ENCODE measurements around the gene SLC13A2. TPM values are rescaled to one million over a fixed set of nuclear protein-coding genes. Genes with fewer than 3 reads are reported as not detected.

SLC13A2 gene
- total and polyA plus RNA-seq, 7 donors = under 0.01 to 29.1 (median 9.9) TPM; not detected in 3

- Histone ChIP-seq H3K4me3 (no peak overlapping the region), H3K9me3 (no peaks in the 10 kb centered on the region), H3K4me1 (no peaks in the 10 kb centered on the region), H3K27me3 (peaks cover 0 to 5% (median under 1%) of the 10 kb centered on the region in 3 donors), H3K36me3 (no peaks in the 10 kb centered on the region), H3K27ac (no peak overlapping the region)
- TF ChIP-seq CTCF (IDR thresholded peaks at IDR 0.05) (no peak), POLR2A (IDR thresholded peaks at IDR 0.05) (no peak), POLR2AphosphoS5 (IDR thresholded peaks at IDR 0.05) (no peak), EP300 (IDR thresholded peaks at IDR 0.05) (no peak)
- DNase-seq = no peak
- WGBS, 2 donors = 62 to 75% methylated on average over 3 of the region's 3 CpGs
- intact Hi-C loops (cut with DNase I) = no loop called here
Measured at GRCh38 chr17:28501421-28502284, 28.2 kb downstream of the SLC13A2 start.

DNA sequence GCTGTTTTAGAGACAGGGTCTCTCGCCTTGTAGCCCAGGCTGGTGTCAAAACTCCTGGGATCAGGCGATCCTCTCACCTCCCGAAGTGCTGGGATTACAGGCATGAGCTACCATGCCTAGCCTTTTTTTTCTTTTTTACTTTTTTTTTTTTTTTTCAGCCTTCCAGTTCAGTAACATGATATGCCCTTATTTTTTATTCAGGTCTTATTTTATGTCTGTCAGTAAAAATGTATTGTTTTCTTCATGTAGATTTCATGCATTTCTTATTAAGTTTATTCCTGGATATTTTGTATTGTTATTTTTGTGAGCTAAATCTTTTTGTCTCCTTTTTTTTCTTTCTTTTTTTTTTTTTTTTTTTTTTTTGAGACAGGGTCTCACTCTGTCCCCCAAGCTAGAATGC is 30.0 kb downstream of the SLC13A2 start:
- peaks cover 5 to 19% (median 8%) of the 10 kb centered on the region in 3 donors for H3K27me3 ChIP-seq
- H3K4me3 ChIP-seq = no peak overlapping the region
- no peak overlapping the region for H3K27ac ChIP-seq
- intact Hi-C loops (cut with DNase I) = no loop called here
- no peaks in the 10 kb centered on the region for H3K9me3 ChIP-seq
- H3K36me3 ChIP-seq = no peaks in the 10 kb centered on the region
- no peaks in the 10 kb centered on the region for H3K4me1 ChIP-seq
- TF ChIP-seq POLR2A (IDR thresholded peaks at IDR 0.05) (no peak), POLR2AphosphoS5 (IDR thresholded peaks at IDR 0.05) (no peak), CTCF (IDR thresholded peaks at IDR 0.05) (no peak), EP300 (IDR thresholded peaks at IDR 0.05) (no peak)
- DNase-seq = no peak
- WGBS, 2 donors = 88 to 93% methylated on average over 3 of the region's 3 CpGs

DNA sequence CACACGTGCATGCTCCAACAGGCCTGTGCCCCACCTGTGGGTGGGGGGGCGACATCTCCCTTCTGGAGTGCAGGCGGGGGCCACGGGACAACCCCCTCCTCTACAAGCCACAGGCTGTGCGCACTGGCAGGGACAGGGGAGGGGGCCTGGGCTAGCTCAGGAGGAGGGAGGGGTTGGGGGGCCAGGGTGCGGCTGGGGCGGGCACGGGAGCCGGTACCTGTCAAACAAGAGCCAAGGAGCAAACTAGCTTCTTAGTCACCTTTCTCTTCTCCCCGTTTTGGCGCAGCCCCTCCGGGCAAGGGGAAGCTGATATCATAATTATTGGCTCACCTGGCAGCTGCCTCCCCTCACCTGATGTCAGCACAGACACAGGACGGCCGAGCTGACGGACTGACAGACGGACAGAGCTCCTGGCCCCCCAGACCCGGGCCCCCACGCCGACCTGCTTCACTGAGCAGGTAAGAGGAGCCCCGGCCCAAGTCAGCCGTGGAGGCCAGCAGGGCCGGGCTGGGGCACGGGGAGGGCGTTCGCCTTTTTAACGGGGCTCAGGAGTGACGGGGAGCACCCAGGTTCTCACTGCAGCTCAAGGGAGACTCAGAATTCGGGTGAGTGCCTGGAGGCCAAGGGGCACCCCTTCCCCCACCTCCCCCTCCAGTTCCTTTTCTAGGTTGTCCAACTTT is 32.7 kb downstream of the SLC13A2 start, which contains the start of gene FOXN1:
TSS of gene FOXN1 (plus strand) at position 363 of the 680 bp plus-strand sequence. CDS start 17,622 bp downstream, outside the sequence.
- no peak within 1 kb of the TSS for H3K4me3 ChIP-seq
- no peak for DNase-seq
- TF ChIP-seq EP300 (IDR thresholded peaks at IDR 0.05) = no peak
- TF ChIP-seq POLR2A (IDR thresholded peaks at IDR 0.05) = no peak
- H3K27ac ChIP-seq = no peak within 1 kb of the TSS
- peaks cover 8 to 44% (median 29%) of the 10 kb centered on the region in 3 donors for H3K27me3 ChIP-seq
- no peaks in the 10 kb centered on the region for H3K4me1 ChIP-seq
- no peaks in the 10 kb centered on the region for H3K9me3 ChIP-seq
- intact Hi-C loops (cut with DNase I) = no loop called here
- WGBS, 2 donors = 87 to 90% methylated on average over 28 of the region's 28 CpGs
- H3K36me3 ChIP-seq = no peaks in the 10 kb centered on the region

DNA sequence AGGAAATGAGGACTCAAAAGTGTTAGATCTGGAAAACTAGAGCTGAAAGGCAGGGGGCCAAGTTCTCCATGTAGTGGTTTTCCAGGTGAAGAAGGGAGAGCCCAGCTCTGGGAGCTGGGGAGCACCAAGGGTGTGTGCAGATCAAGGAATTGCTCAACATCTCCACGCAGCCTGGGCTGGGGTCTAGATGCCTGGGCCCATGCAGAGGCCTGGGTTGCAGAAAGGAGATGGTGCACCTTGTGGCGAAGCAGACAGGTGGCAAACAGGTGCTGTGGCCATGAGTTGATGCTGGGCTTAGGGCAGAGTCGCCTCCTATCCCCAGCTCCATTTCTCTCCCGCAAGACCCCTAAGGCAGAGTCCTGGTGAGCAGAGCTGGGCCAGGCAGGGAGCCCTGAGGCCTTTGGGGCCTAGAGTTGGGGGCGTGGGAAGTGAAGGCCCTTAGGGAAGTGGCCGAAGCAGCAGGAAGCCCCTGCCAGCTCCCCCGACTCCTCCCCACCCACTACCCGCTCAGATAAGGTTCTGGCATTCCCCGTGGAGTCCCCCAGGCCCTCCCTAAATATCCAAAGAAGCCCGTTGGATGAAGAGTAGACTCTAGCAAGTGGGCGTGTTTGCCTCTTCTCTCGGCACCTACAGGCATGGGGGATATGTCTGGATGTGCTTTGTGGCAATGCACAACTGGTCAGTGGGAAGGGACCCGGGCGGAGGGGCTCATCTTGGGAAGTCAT is 33.5 kb downstream of the SLC13A2 start:
- intact Hi-C loops (cut with DNase I) = no loop called here
- peaks cover 8 to 52% (median 37%) of the 10 kb centered on the region in 3 donors for H3K27me3 ChIP-seq

More for the DNA sequence above, 33.5 kb downstream of the SLC13A2 start:
- Histone ChIP-seq H3K9me3 (no peaks in the 10 kb centered on the region), H3K4me1 (no peaks in the 10 kb centered on the region), H3K36me3 (no peaks in the 10 kb centered on the region), H3K27ac (no peak overlapping the region), H3K4me3 (no peak overlapping the region)
- DNase-seq = no peak
- 85 to 90% methylated on average over 14 of the region's 14 CpGs for WGBS, 2 donors
- TF ChIP-seq POLR2A (IDR thresholded peaks at IDR 0.05) = no peak
- no peak for TF ChIP-seq CTCF (IDR thresholded peaks at IDR 0.05)
- TF ChIP-seq EP300 (IDR thresholded peaks at IDR 0.05) = no peak
- no peak for TF ChIP-seq POLR2AphosphoS5 (IDR thresholded peaks at IDR 0.05)

Data from sigmoid colon (tissue), 7 donors.